GM21526 (cell line): Measurements from ENCODE around the gene HNRNPDL.
A peak's percentile ranks its signal among the peaks of the same experiment; 100 is the strongest.
"Not testable (repeated sequence)": the region's sequence is repeated elsewhere in the genome, so short reads cannot be mapped to it uniquely, and the experiment has no call there.

Source experiments
- ATAC-seq: cut with Tn5 transposase; IDR thresholded peaks from one replicate; pipeline ENCODE4 v1.9.1; 2021; ENCODE audit warnings: moderate library complexity; ENCODE audit not compliant: unreplicated experiment, low FRiP score

Gene HNRNPDL

GRCh38 chr4:82430193-82430963, at the start of gene HNRNPDL, which contains the start of gene ENOPH1:
Gene HNRNPDL (minus strand): TSS chr4:82430462. CDS start chr4:82429690, 772 bp downstream.
Gene ENOPH1 (plus strand): TSS chr4:82430590. CDS start chr4:82430830, 240 bp downstream.
- ATAC-seq, result peak; percentile 75

- no peak for ATAC-seq
These were observed 49.3 kb upstream of the HNRNPDL start for GRCh38 chr4:82479562-82479961.

GRCh38 chr4:82477469-82477868, 47.2 kb upstream of the HNRNPDL start:
- not testable (repeated sequence) for ATAC-seq

GRCh38 chr4:82475931-82476330, 45.7 kb upstream of the HNRNPDL start:
- not testable (repeated sequence) for ATAC-seq

- ATAC-seq, result no peak
These were observed 43.4 kb upstream of the HNRNPDL start for GRCh38 chr4:82473621-82474164.

GRCh38 chr4:82473080-82473479, 42.8 kb upstream of the HNRNPDL start:
- not testable (repeated sequence) for ATAC-seq

GRCh38 chr4:82469791-82470345, 39.6 kb upstream of the HNRNPDL start:
- no peak for ATAC-seq

- ATAC-seq, result no peak
These were observed 37.2 kb upstream of the HNRNPDL start for GRCh38 chr4:82467471-82467870.

GRCh38 chr4:82463221-82463620, 33.0 kb upstream of the HNRNPDL start:
- ATAC-seq, result no peak

GRCh38 chr4:82462415-82462831, 32.2 kb upstream of the HNRNPDL start:
- peak; percentile 81 for ATAC-seq

GRCh38 chr4:82461710-82462109, 31.4 kb upstream of the HNRNPDL start:
- no peak for ATAC-seq

GRCh38 chr4:82458729-82459128, 28.5 kb upstream of the HNRNPDL start:
- ATAC-seq, result no peak

GRCh38 chr4:82457266-82457665, 27.0 kb upstream of the HNRNPDL start:
- ATAC-seq, result no peak

GRCh38 chr4:82452026-82452425, 21.8 kb upstream of the HNRNPDL start:
- ATAC-seq, result no peak

GRCh38 chr4:82450966-82451755, 20.9 kb upstream of the HNRNPDL start:
- ATAC-seq, result no peak

- ATAC-seq, result no peak
These were observed 17.6 kb upstream of the HNRNPDL start for GRCh38 chr4:82447886-82448285.

- no peak for ATAC-seq
These were observed 8.8 kb upstream of the HNRNPDL start for GRCh38 chr4:82439088-82439487.

- no peak for ATAC-seq
These were observed 7.2 kb upstream of the HNRNPDL start for GRCh38 chr4:82437285-82438005.

- ATAC-seq, result no peak
These were observed 6.5 kb upstream of the HNRNPDL start for GRCh38 chr4:82436780-82437179.

GRCh38 chr4:82436130-82436529, 5.9 kb upstream of the HNRNPDL start:
- ATAC-seq, result no peak
